Transverse colon (tissue), 3 donors: ENCODE measurements around the gene RSRC2.

ENCODE experiments used
- EP300 ChIP-seq: sonication (generic); formaldehyde crosslinking; IDR thresholded peaks from one replicate; pipeline ENCODE4 v1.6.1; 2017; ENCODE audit warnings: antibody characterized with exemption, low read depth
- POLR2A ChIP-seq: fragments of 450-650 bp; IDR thresholded peaks from one replicate; pipeline ENCODE4 v1.6.1; 2016; ENCODE audit warnings: antibody characterized with exemption, mild to moderate bottlenecking, moderate library complexity
- TF ChIP-seq, protein P1 (sequence below), 5 experiments: fragments of 200-600 bp in 3 of 5; fragments of 450-650 bp in 2 of 5; sonication (generic) in 3 of 5; IDR thresholded peaks; 1 replicate in 2 of 5; 2 replicates in 3 of 5; pipeline ENCODE4 v1.5.1; 2016 to 2017; ENCODE audit warnings: antibody characterized with exemption in 5 of 5, inconsistent platforms in 3 of 5, mild to moderate bottlenecking in 2 of 5, moderate library complexity in 1 of 5

- TF ChIP-seq, protein P1, sequence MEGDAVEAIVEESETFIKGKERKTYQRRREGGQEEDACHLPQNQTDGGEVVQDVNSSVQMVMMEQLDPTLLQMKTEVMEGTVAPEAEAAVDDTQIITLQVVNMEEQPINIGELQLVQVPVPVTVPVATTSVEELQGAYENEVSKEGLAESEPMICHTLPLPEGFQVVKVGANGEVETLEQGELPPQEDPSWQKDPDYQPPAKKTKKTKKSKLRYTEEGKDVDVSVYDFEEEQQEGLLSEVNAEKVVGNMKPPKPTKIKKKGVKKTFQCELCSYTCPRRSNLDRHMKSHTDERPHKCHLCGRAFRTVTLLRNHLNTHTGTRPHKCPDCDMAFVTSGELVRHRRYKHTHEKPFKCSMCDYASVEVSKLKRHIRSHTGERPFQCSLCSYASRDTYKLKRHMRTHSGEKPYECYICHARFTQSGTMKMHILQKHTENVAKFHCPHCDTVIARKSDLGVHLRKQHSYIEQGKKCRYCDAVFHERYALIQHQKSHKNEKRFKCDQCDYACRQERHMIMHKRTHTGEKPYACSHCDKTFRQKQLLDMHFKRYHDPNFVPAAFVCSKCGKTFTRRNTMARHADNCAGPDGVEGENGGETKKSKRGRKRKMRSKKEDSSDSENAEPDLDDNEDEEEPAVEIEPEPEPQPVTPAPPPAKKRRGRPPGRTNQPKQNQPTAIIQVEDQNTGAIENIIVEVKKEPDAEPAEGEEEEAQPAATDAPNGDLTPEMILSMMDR (IDR thresholded peaks at IDR 0.05): no peak
- no peak for TF ChIP-seq POLR2A
- TF ChIP-seq EP300: no peak
These were observed 46.0 kb downstream of the RSRC2 start for GRCh38 chr12:122480753-122481152.
